Adrenal gland (tissue), 12 donors: Measurements from ENCODE around the gene GLIS1. TPM values are rescaled to one million over a fixed set of nuclear protein-coding genes. Genes with fewer than 3 reads are reported as not detected.

Source experiments
- DNase-seq, 7 donors: peaks; one replicate each; pipeline ENCODE4 v3.0.0-alpha.2; 2019 to 2020
- H3K27ac ChIP-seq, 5 donors: fragments of 200-600 bp; sonication (generic) in 4 of 5; 1 replicate in 3 of 5; 2 replicates in 2 of 5; pipeline versions ENCODE4 v1.5.1 to v1.8.0; 2016 to 2020; ENCODE audit warnings: mild to moderate bottlenecking in 1 of 5
- H3K27me3 ChIP-seq: fragments of 200-600 bp; 2 replicates; pipeline ENCODE4 v1.8.0; 2021
- H3K36me3 ChIP-seq, 2 donors: fragments of 200-600 bp; replicated peaks in 1 of 2; 1 replicate in 1 of 2; 2 replicates in 1 of 2; pipeline versions ENCODE4 v1.5.1 to v1.8.0; 2018 to 2022
- H3K4me1 ChIP-seq, 2 donors: fragments of 200-600 bp; replicated peaks in 1 of 2; 1 replicate in 1 of 2; 2 replicates in 1 of 2; pipeline versions ENCODE4 v1.5.1 to v1.8.0; 2018 to 2021
- H3K4me3 ChIP-seq, 4 donors: fragments of 200-600 bp; sonication (generic) in 3 of 4; one replicate each; pipeline ENCODE4 v1.5.1; 2016 to 2018
- H3K9me3 ChIP-seq, 3 donors: fragments of 200-600 bp; sonication (generic) in 1 of 3; replicated peaks in 1 of 3; 1 replicate in 2 of 3; 2 replicates in 1 of 3; pipeline versions ENCODE4 v1.5.1 to v1.8.0; 2016 to 2021
- CTCF ChIP-seq, 6 experiments: fragments of 450-650 bp in 4 of 6; fragments of 200-600 bp in 2 of 6; sonication (generic) in 1 of 6; IDR thresholded peaks; 1 replicate in 5 of 6; 2 replicates in 1 of 6; pipeline versions ENCODE4 v1.5.1 to v1.8.0; 2016 to 2021; ENCODE audit warnings: antibody characterized with exemption in 6 of 6, mild to moderate bottlenecking in 2 of 6, moderate library complexity in 1 of 6
- POLR2A ChIP-seq, 2 donors: fragments of 450-650 bp; IDR thresholded peaks; one replicate each; pipeline ENCODE4 v1.6.1; 2017; ENCODE audit warnings: antibody characterized with exemption in 2 of 2, mild to moderate bottlenecking in 2 of 2, moderate library complexity in 1 of 2
- WGBS, 4 donors: extraction: QIAGEN DNeasy Blood & Tissue Kit in 2 of 4; methylation state at CpG; one replicate each; pipeline versions ENCODE4 v1.1.5 to v1.1.7; 2013 to 2017; 5-methylcytosine and 5-hydroxymethylcytosine counted together
- intact Hi-C, 2 donors: fragments of 100-400 bp; cut with DNase I; formaldehyde crosslinking; loops; one replicate each; pipeline versions ENCODE4 v1.14.1 to v1.15.0; 2022 to 2023
- polyA plus RNA-seq, 3 donors: library from polyadenylated mRNA; stranded (reverse); fragments of 200-250 nt in 2 of 3; fragments of 350-450 nt in 1 of 3; fragmentation: Illumina TruSeq in 1 of 3; extraction: RNeasy Lipid Tissue Mini Kit (QIAGEN cat#74804) in 1 of 3; gene quantifications; one replicate each; pipeline ENCODE4 v1.2.3, GENCODE V29; 2013 to 2014
- total RNA-seq, 9 donors: library from RNA; depleted of rRNA in 4 of 9; stranded (reverse); fragments of >200 nt in 4 of 9; fragments of 120-200 nt in 1 of 9; fragmentation: NEBNext Ultra II Directional in 1 of 9; extraction: Animal tissue kit (Norgen Biotek cat#: 25700) in 1 of 9; gene quantifications; one replicate each; pipeline versions ENCODE4 v1.1.0 to v1.2.4, GENCODE V29; 2013 to 2023
- donor health status: healthy with polysubstance abuse.
- donor health status: Bipolar disorder and iron deficiency.
- donor health status: DM: yes; HTN: yes; CAD: no.
- donor health status: DM: no; HTN: no; CAD: no.
- donor health status: DM: no; HTN: no; CAD: no.
- donor health status: DM: yes; HTN: yes; CAD: no.

Gene GLIS1
- total and polyA plus RNA-seq, 12 donors: 0.08 to 0.37 (median 0.14) TPM; not detected in 6

DNA sequence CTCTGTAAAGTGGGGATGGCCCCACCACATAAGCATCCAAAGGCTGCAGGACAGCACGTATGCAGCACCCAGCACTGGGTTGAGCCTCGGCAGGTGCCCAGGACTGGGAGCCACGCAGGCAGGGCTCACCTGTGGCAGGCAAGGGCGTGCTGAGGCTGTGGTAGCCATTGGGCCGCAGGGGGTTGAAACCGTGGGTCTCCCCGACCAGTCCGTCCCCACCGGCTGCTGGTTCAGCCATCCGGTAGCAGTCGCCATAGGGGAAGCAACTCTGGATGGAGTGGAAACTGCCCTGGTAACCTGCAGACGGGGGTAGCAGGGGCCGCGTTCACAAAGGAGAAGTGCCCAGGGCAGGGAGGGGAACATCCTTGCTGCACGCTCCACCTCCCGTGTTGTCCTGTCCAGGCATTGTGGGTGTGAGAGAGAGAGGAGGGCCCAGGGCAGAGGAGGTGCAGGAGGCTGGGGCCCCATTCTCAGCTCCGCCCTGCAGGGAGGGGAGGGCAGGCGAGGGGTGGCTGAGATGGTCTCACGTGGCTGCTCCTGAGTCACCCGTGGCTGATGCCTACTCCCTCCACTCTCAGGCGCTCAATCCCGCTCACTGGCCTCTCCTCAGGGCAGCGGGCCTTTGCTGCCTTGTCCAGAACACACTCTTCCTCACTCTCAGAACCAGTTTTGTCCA is 229.8 kb downstream of the GLIS1 start:
- DNase-seq: peak in 4 of 7 donors; percentile 19 to 52 (median 44)
- Histone ChIP-seq H3K27ac (no peak overlapping the region), H3K36me3 (no peaks in the 10 kb centered on the region), H3K9me3 (no peaks in the 10 kb centered on the region), H3K4me1 (no peaks in the 10 kb centered on the region), H3K27me3 (no peaks in the 10 kb centered on the region), H3K4me3 (no peak overlapping the region)
- no peak for TF ChIP-seq CTCF (IDR thresholded peaks at IDR 0.05)
- TF ChIP-seq POLR2A (IDR thresholded peaks at IDR 0.05): no peak
- intact Hi-C loops: no loop called here
- 43 to 66% (median 61%) methylated on average over 12 to 23 of the region's 23 CpGs for WGBS, 4 donors

- H3K27ac ChIP-seq: no peak overlapping the region
- H3K4me1 ChIP-seq: no peaks in the 10 kb centered on the region
- 89 to 92% (median 90%) methylated on average over 10 to 22 of the region's 22 CpGs for WGBS, 4 donors
- H3K9me3 ChIP-seq: no peaks in the 10 kb centered on the region
- DNase-seq: no peak
- H3K27me3 ChIP-seq: no peaks in the 10 kb centered on the region
- H3K4me3 ChIP-seq: no peak overlapping the region
- no peaks in the 10 kb centered on the region for H3K36me3 ChIP-seq
- no peak for TF ChIP-seq CTCF (IDR thresholded peaks at IDR 0.05)
- no peak for TF ChIP-seq POLR2A (IDR thresholded peaks at IDR 0.05)
- intact Hi-C loops: no loop called here
These were observed 230.6 kb downstream of the GLIS1 start for GRCh38 chr1:53508056-53508990.

DNA sequence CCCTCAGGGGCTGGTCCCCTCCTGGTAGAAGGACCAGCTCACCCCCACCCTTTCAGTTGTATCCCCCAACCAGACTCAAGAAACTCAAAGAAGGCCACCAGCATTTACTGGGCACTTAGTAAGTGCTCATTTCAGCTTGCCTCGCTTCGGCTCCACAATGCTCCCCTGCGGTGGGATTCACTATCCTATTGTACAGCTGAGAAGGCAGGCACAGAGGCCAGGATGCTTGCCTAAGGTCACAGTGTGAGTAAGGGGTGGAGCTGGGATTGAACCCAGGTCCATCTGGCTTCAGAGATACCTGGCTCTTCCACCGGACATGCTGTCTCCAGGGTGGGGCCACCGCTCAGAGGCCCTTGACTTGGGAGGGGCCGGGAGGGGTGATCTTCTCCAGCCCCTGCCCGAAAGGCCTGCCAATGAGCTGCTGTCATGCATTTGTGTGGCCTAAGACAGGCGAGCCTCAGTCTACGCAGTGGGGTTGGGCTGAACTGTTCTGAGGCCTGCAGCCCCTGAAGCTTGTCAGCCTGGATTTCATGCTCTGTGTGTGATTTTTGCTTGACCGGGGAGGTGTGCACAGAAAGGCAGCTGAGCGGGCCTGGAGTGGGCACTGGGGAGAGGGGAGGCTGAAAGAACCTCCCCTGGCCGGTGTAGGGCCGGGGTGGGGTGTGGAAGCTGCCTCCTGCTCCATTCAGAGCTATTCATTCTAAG is 231.7 kb downstream of the GLIS1 start:
- 89 to 100% (median 91%) methylated on average over 7 to 13 of the region's 13 CpGs for WGBS, 4 donors
- H3K27me3 ChIP-seq: no peaks in the 10 kb centered on the region
- H3K36me3 ChIP-seq: no peaks in the 10 kb centered on the region
- H3K4me3 ChIP-seq: no peak overlapping the region
- intact Hi-C loops: no loop called here
- H3K4me1 ChIP-seq: no peaks in the 10 kb centered on the region
- H3K27ac ChIP-seq: no peak overlapping the region
- H3K9me3 ChIP-seq: no peaks in the 10 kb centered on the region
- TF ChIP-seq POLR2A (IDR thresholded peaks at IDR 0.05) (no peak), CTCF (IDR thresholded peaks at IDR 0.05) (no peak)
- no peak for DNase-seq
